Umbilical cord (tissue), 2 donors: ENCODE measurements around the gene ZNF850. TPM values are rescaled to one million over a fixed set of nuclear protein-coding genes. Genes with fewer than 3 reads are reported as not detected.
"Not testable (repeated sequence)": the region's sequence is repeated elsewhere in the genome, so short reads cannot be mapped to it uniquely, and the experiment has no call there.

Experiments
- DNase-seq: peaks from one replicate; pipeline ENCODE4 v3.0.0-alpha.2; 2015; ENCODE audit warnings: low spot score
- total RNA-seq: library from RNA; depleted of rRNA; stranded (reverse); fragments of >200 nt; gene quantifications from one replicate; pipeline ENCODE4 v1.2.3, GENCODE V29; 2014; ENCODE audit warnings: low replicate concordance; ENCODE audit not compliant: insufficient read depth

ZNF850 gene
- total RNA-seq, result 15.9 TPM

DNA sequence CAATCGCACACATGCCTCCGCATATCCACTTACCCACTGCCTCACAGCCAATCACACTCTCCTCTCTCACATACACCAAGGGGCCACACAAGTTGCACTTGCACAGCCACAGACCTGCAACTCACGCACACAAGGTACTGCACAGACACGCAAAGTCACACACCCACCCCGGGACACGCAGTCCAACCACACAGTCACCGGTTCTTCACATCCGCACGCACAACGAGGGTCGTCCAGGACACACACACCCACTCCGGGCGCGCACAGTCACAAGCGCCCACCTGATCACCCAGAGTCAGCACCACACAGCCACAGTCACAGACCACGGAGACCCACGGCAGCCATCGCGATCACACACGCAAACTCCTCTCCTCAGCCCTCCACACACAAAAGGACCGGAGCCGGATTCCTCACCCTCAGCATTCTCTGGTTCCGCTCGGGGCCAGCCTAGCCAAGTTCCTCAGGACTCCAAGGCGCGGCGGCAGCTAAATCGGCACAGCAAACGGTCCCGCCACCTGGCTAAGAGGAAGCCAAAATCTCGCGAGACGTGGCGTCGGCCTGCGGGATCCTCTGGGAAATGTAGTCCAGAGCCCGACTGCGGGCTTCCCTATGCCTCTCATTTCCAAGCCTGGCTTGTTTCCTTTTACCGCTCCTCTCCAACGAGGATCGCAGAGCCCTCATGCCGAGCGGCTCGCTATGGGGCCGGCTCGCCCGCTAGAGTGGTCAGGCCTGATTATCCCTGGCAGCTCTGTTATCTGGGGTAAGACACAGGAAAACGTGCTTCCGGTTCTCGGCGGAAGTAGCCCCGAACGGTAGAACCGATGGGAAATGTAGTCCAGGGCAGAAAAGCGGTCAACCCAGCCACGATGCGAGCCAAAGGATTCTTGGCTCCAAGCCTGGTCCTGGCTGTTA is at the start of gene ZNF850:
Gene ZNF850, minus strand, starts transcription at position 497 of the 912 bp plus-strand sequence. CDS start 10,201 bp downstream, outside the sequence.
- DNase-seq, result peak; percentile 97

DNA sequence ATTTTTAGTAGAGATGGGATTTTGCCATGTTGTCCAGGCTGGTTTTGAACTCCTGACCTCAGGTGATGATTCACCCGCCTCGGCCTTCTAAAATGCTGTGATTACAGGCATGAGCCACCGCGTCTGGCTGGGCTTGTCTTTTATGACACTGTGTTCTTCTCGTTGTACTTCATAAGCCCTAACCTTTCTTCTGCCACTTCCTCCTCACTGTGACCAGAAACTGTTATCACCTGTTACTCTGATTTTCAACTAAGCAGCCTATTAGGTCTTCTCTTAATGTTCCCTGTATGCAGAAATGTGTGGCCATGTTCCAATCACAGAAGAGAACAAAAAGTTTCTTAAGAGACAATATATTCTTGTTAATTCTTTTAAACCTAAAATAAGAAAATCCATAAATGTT is 49.2 kb upstream of the ZNF850 start:
- no peak for DNase-seq

DNA sequence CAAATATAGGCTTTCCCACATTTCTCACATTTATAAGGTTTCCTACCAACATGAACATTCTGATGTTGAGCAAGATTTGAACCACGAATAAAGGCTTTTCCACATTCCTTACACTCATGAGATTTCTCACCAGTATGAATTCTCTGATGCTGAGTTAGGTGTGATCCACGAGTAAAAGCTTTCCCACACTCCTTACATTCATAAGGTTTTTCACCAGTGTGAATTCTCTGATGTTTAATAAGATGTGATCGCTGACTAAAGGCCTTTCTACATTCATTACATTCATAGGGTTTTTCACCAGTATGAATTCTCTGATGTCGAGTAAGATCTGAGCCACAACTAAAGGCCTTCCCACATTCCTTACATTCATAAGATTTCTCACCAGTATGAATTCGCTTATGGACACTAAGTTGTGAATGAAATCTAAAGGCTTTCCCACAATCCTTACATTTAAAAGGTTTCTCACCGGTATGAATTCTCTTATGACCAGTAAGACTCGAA is 46.6 kb upstream of the ZNF850 start:
- DNase-seq, result no peak

DNA sequence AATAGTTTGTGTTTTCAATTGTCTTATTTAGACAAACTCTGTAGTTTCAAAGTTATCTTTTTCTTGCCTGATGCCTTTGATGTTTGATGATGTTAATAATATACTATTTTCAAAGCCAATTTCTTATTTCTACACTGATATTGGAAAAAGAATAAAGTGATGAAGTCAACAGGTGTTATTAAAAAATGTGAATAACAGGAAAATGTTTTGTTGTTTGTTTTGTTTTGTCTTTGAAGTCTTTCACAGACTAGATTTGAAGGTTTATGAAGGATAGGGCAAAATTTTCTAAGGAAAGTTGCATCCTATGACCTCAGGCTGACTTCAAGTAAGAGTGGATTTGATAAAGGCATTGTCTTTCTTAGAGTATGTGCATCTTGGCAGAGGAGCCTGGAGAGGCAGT is 34.4 kb upstream of the ZNF850 start:
- DNase-seq, result no peak

DNA sequence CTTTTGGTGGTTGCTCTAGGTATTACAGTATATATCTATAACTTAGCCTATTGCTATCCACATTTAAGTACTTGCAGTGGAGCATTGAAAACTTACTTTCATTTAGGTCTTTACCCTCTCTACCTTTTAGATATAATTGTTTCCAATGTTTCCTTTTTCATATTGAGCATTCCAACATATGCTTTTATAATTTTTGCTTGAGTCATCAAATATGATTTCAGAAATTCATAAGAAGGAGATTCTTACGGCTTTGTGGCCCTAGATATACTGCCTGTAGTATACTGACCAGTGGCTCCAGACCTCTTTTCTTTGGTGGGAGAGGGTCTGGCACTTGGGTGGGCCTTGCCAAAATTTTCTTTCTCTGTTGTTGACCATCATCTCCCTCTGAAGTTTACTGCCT is 32.8 kb upstream of the ZNF850 start:
- no peak for DNase-seq

DNA sequence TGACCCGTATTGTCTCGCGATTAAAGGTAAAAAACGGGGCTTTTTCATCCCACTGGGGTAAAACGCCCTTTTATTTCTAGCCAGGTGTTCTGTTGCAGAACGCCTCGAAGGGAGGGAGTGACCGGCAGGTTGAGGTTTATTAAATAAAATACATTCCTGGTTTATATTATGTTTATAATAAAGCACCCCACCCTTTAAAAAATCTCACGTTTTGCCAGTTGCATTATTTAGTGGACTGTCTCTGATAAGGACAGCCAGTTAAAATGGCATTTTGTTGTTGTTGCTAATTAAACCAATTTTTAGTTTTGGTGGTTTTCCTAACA is 25.1 kb upstream of the ZNF850 start:
- no peak for DNase-seq

DNA sequence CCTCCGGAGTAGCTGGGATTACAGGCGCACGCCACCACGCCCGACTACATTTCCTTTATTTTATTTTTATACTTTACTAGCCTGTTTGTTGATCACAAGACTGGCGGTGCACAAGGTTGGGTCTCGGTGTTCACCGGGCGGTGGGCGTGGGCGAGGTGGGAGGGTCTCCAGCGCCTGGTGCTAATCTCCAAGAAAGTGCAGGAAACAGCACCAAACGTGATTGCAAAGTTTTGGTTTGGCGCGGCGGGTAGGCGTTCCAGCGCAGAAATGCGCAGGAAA is 24.0 kb upstream of the ZNF850 start:
- no peak for DNase-seq

DNA sequence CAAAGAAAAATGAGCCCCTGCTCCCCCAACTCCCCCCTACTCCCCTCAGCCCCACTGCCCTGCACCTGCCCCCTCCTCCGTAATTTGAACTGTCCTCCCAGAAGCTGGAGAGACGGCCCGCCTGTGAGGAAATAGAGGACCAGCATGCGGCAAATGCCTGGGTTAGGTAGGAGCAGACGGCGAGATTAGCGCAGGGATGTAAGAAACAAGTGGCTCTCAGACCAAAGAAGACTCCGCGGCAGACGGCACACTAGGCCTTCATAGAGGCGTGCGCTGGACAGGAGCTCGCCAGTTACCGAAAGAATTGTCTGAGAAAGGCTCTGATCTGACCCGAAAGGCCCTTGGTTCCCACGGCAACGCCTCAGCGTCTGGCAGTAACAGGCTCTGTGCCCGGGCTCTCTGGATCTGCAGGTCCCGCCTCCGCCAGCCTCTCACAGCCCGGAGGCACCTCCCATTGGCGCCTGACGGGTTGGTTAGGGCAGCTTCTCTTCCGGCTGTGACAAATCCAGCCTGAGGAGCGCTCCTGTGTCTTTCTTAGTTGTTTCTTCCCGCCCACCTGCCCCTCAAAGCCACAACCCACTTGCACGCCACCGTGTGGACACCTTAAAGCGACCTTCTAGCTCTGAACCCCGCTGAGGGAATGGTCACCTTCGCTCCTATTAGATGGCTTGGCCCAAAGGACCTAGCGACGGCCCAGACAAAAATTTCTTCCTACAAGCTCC is 19.0 kb upstream of the ZNF850 start:
- peak; percentile 10 for DNase-seq

DNA sequence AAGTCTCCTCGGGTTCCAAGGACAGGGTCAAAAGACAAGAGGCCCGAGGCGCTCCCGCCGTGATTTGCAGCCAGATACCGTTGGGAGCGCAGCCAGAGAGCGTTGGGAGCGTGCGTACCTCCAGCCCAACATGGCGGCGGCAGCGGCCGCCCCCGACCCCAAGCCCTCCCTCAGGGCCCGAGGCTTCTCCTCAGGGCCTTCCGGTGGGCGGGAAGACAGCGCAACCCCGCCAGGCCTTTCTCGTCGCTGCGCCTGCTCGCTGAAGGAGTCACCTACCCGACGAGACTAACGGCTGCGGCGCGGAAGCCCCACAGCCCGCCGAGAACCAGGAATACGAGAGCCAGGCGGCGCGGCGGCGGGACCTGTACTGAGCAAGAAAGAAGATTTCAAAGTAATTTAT is 3.2 kb upstream of the ZNF850 start:
- peak; percentile 41 for DNase-seq

DNA sequence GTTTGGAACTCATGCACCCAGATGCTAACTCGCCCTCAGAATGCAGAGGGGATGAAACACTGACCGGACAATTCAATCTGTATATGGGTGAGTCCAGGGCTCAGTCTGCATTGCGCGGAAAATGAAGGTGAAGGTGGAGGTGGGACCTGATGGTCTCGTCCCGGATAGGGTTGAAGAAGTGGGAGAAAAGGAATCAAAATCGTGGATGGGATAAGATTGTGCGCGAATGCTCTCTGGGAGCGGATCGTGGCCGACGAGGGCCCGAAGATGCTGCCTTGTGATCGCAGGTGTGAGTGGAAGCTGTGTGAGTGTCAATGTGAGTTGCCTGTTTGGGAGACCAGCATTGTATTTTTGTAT is 594 bp upstream of the ZNF850 start:
- DNase-seq, result no peak

DNA sequence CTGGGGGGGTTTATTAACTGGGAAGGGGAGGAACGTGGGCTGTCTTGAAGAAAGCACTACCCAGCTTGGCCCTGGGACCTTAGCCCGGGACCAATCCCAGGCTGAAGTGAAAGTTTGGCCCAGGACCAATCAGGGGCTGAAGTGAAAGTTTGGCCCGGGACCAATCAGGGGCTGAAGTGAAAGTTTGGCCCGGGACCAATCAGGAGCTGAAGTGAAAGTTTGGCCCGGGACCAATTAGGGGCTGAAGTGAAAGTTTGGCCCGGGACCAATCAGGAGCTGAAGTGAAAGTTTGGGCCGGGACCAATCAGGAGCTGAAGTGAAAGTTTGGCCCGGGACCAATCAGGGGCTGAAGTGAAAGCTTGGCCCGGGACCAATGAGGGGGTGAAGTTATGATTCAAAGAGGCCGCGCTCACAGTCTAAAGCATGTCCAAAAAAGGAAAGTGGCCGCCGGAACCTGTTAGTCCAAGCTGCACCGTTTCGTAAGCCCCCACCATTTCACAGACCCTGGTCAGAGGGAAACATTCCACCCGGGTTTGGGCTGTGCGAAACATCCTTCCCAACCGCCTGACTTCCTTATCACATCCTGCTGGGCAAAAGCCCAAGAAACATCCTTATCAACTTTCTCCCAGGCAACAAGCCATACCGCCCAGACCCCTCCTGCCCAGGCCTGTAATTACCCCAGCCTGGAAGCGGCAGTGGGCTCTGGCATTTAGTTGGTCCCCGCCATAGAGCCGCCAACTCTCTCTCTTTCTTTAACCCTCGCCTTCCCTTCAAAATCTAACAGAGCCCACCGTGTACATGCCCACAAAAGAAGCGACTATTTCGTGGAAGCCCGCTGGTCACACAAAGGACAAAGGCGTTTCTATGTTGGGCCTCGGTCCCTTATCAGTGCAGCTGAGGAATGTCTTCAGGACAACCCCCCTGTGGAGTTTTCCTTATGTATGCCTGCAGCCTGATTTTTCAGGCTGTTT is 1.1 kb downstream of the ZNF850 start:
- DNase-seq, result peak; percentile 90

DNA sequence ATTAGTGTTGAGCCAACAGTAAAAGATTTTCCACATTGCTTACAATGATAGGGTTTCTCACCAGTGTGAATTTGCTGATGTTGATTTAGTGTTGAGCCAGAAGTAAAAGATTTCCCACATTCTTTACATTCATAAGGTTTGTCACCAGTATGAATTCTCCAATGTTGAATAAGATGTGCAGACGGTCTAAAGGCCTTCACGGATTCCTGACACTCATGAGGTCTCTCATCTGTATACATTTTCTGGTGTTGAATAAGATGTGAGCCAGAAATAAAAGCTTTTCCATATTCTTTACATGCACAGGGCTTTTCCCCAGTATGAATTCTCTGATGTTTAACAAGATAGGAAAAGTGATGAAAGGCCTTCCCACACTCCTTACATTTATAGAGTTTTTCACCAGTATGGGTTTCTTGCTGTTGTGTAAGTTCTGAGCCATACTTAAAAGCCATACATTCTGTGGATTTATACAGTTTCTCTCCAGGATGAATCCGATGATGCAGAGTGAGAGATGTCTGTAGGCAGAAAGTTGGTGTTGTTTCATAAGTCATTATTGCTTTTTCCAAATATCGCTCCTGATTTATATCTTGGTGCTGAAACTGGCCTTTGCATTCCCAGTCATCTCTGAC is 22.4 kb downstream of the ZNF850 start:
- no peak for DNase-seq

DNA sequence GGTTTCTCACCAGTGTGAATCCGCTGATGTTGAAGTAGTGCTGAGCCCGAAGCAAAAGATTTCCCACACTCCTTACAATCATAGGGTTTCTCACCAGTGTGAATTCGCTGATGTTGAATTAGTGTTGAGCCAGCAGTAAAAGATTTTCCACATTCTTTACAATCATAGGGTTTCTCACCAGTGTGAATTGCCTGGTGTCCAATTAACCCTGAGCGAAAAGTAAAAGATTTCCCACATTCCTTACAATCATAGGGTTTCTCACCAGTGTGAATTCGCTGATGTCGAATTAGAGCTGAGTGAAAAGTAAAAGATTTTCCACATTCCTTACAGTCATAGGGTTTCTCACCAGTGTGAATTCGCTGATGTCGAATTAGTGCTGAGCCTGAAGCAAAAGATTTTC is 23.0 kb downstream of the ZNF850 start:
- DNase-seq, result not testable (repeated sequence)

DNA sequence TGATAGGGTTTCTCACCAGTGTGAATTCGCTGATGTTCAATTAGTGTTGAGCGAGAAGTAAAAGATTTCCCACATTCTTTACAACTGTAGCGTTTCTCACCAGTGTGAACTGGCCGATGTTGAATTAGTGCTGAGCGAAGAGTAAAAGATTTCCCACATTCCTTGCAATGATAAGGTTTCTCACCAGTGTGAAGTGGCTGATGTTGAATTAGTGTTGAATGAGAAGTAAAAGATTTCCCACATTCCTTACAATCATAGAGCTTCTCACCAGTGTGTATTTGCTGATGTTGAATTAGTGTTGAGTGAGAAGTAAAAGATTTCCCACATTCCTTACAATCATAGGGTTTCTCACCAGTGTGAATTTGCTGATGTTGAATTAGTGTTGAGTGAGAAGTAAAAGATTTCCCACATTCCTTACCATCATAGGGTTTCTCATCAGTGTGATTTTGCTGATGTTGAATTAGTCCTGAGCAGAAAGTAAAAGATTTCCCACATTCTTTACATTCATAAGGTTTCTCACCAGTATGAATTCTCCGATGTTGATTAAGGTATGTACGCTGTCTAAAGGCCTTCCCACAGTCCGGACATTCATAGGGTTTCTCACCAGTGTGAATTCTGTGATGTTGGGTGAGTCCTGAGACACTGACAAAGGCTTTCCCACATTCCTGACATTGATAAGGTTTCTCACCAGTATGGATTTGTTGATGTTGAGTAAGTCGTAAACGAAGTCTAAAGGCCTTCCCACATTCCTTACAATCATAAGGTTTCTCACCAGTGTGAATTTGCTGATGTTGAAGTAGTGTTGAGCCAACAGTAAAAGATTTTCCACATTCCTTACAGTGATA is 24.0 kb downstream of the ZNF850 start:
- no peak for DNase-seq

DNA sequence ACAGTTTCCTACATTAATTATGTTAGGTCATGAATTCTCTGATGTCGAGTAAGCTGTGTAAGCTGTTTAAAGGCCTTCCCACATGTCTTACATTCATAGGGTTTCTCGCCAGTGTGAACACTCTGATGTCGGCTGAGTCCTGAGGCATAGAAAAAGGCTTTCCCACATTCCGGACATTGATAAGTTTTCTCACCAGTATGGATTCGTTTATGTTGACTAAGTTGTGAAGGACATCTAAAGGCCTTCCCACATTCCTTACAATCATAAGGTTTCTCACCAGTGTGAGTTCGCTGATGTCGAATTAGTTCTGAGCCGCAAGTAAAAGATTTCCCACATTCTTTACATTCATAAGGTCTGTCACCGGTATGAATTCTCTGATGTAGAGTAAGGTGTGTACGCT is 24.9 kb downstream of the ZNF850 start:
- DNase-seq, result no peak

DNA sequence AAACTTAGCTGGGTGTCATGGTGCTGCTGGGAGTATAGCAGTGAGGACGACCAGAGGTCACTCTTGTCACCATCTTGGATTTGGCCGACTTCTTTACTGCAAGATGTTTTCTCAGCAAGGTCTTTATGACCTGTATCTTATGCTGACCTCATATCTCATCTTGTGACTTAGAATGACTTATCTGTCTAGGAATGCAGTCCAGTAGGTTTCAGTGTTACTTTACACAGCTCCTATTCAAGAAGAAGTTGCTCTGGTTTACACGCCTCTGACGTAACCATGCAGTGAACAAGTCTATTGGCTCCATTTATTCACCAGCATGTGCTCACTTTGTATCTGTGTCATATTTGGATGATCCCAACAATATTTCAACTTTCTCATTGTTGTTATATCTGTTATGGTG is 26.7 kb downstream of the ZNF850 start:
- no peak for DNase-seq

DNA sequence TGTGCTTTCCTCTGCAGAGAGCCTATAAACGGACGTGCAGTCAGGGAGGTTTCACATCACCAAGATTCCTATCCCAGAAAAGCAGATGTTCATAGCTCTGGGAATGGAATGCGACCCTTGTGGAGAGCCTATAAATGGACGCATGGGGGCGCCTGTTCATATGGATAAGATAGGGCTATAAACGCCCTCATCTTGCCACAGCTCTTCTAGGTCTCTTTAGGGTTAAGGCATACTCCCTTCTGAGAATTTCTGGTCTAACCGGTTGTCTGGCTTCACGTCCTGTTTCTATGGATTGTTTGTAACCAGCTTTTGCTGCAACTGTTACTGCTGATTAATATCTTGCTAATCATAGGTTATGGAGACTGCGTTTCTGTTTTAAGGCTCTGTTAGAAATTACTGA is 36.4 kb downstream of the ZNF850 start:
- not testable (repeated sequence) for DNase-seq

DNA sequence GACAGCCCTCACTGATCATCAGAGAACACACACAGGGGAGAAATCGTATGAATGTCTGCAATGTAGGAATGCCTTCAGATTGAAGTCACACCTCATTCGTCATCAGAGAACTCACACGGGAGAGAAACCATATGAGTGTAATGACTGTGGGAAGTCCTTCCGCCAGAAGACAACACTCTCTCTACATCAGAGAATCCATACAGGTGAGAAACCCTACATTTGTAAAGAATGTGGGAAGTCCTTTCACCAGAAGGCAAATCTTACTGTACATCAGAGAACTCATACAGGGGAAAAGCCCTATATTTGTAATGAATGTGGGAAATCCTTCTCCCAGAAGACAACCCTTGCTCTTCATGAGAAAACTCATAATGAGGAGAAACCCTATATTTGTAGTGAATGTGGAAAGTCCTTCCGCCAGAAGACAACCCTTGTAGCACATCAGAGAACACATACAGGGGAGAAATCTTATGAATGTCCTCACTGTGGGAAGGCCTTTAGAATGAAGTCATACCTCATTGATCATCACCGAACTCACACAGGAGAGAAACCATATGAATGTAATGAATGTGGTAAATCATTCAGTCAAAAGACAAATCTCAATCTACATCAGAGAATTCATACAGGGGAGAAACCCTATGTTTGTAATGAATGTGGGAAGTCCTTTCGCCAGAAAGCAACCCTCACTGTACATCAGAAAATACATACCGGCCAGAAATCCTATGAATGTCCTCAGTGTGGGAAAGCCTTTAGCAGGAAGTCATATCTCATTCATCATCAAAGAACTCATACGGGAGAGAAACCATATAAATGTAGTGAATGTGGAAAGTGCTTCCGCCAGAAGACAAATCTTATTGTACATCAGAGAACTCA is 52.7 kb downstream of the ZNF850 start:
- DNase-seq, result no peak

DNA sequence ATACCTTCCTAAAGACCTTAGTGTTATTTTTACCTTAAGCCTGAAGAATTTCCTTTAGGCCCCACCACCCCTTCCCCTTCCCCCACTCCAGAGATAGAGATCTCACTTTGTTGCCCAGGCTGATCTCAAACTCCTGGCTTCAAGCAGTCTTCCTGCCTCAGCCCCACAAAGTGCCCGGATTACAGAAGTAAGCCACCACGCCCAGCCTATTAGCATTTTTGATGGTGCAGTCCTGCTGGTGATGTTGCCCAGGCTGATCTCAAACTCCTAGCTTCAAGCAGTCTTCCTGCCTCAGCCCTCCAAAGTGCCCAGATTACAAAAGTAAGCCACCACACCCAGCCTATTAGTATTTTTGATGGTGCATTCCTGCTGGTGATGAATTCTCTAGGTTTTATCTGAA is 63.2 kb downstream of the ZNF850 start:
- no peak for DNase-seq

DNA sequence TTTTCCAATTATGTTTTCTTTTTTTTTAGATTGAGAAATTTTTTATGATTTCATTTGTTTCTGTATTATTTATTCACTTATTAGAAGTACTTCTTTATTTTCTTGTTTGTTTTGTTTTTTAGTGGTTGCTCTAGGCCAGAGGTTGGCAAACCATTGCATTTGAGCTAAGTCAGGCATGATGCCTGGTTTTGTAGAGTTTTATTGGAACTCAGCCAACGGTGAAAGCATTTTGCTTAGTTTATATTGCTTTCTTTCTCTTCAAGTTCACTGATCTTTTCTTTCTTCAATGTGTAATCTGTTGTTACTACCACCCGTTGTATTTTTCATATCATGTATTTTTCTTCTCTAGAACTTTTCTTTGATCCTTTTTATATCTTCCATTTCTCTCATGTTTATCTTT is 65.5 kb downstream of the ZNF850 start:
- DNase-seq, result no peak
